ENCODE results near the gene GAS6.

- TF ChIP-seq CTCF (conservative IDR thresholded peaks at IDR 0.05) (no peak), EZH2 (IDR thresholded peaks at IDR 0.05; ENCODE audit: low read depth) (no peak)
Observed at GRCh38 chr13:113796964-113797676, 66.8 kb downstream of the GAS6 start.

Data from PC-9 (cell line).